Neural progenitor cell (in vitro differentiated cells): Measurements from ENCODE around the gene SLC22A5. TPM values are rescaled to one million over a fixed set of nuclear protein-coding genes. Genes with fewer than 3 reads are reported as not detected.
A peak's percentile ranks its signal among the peaks of the same experiment; 100 is the strongest.

Source experiments
- DNase-seq: peaks from one replicate; pipeline ENCODE4 v3.0.0-alpha.2; 2016; ENCODE audit warnings: low spot score
- H2AFZ ChIP-seq: fragments of 200-600 bp; sonication (generic); replicated peaks from 2 replicates; pipeline ENCODE4 v1.6.1; 2016; ENCODE audit warnings: antibody characterized with exemption
- H3F3A ChIP-seq: fragments of 200-600 bp; sonication (generic); 2 replicates; pipeline ENCODE4 v1.6.1; 2016; ENCODE audit warnings: antibody characterized with exemption, low read depth
- H3K27ac ChIP-seq: fragments of 200-600 bp; sonication (generic); 2 replicates; pipeline ENCODE4 v1.5.1; 2016; ENCODE audit warnings: mild to moderate bottlenecking
- H3K27me3 ChIP-seq: fragments of 200-600 bp; sonication (generic); 2 replicates; pipeline ENCODE4 v1.6.1; 2016; ENCODE audit warnings: mild to moderate bottlenecking, moderate library complexity
- H3K36me3 ChIP-seq: fragments of 200-600 bp; sonication (generic); 2 replicates; pipeline ENCODE4 v1.5.1; 2016
- H3K4me1 ChIP-seq: fragments of 200-600 bp; sonication (generic); 2 replicates; pipeline ENCODE4 v1.6.1; 2016; ENCODE audit warnings: mixed run types
- H3K4me2 ChIP-seq: fragments of 200-600 bp; sonication (generic); 2 replicates; pipeline ENCODE4 v1.6.1; 2016
- H3K4me3 ChIP-seq: fragments of 200-600 bp; sonication (generic); 2 replicates; pipeline ENCODE4 v1.5.1; 2016
- H3K79me2 ChIP-seq: fragments of 200-600 bp; sonication (generic); 2 replicates; pipeline ENCODE4 v1.6.1; 2016; ENCODE audit warnings: low read depth
- H3K9ac ChIP-seq: fragments of 200-600 bp; sonication (generic); 2 replicates; pipeline ENCODE4 v1.6.1; 2016
- H3K9me3 ChIP-seq: fragments of 200-600 bp; sonication (generic); 2 replicates; pipeline ENCODE4 v1.5.1; 2016; ENCODE audit warnings: low read depth
- H4K20me1 ChIP-seq: fragments of 200-600 bp; sonication (generic); 2 replicates; pipeline ENCODE4 v1.6.1; 2016; ENCODE audit warnings: low read depth
- H3K27ac Mint-ChIP-seq: 3 replicates; pipeline ENCODE4 v1.8.0; 2021; ENCODE audit warnings: mixed read lengths
- H3K27me3 Mint-ChIP-seq: 2 replicates; pipeline ENCODE4 v1.8.0; 2022; ENCODE audit warnings: low read depth, mild to moderate bottlenecking, inconsistent platforms, moderate library complexity, mixed read lengths; ENCODE audit not compliant: insufficient read depth
- H3K36me3 Mint-ChIP-seq: 3 replicates; pipeline ENCODE4 v1.8.0; 2021; ENCODE audit warnings: mixed read lengths
- H3K4me1 Mint-ChIP-seq: 3 replicates; pipeline ENCODE4 v1.8.0; 2021; ENCODE audit warnings: mixed read lengths
- H3K4me3 Mint-ChIP-seq: 3 replicates; pipeline ENCODE4 v1.8.0; 2021; ENCODE audit warnings: mild to moderate bottlenecking, moderate library complexity, mixed read lengths
- H3K9me3 Mint-ChIP-seq: 3 replicates; pipeline ENCODE4 v1.8.0; 2020; ENCODE audit warnings: mixed read lengths
- EZH2 ChIP-seq: fragments of 200-600 bp; sonication (generic); IDR thresholded peaks from 2 replicates; pipeline ENCODE4 v1.6.1; 2017; ENCODE audit warnings: antibody characterized with exemption, mild to moderate bottlenecking, moderate library complexity
- EZH2phosphoT487 ChIP-seq: fragments of 200-600 bp; sonication (generic); IDR thresholded peaks from 2 replicates; pipeline ENCODE4 v1.6.1; 2017; ENCODE audit warnings: antibody characterized with exemption
- total RNA-seq: library from RNA; depleted of rRNA; stranded (reverse); fragments of >200 nt; gene quantifications from 2 replicates; pipeline ENCODE4 v1.2.3, GENCODE V29; 2015; ENCODE audit warnings: low replicate concordance
- TF ChIP-seq, protein P1 (sequence below): fragments of 200-600 bp; sonication (generic); IDR thresholded peaks from 2 replicates; pipeline ENCODE4 v1.5.1; 2017; ENCODE audit warnings: antibody characterized with exemption, mild to moderate bottlenecking

Gene SLC22A5
- total RNA-seq, 1 donor from 2014 or later: 3.1 TPM

DNA sequence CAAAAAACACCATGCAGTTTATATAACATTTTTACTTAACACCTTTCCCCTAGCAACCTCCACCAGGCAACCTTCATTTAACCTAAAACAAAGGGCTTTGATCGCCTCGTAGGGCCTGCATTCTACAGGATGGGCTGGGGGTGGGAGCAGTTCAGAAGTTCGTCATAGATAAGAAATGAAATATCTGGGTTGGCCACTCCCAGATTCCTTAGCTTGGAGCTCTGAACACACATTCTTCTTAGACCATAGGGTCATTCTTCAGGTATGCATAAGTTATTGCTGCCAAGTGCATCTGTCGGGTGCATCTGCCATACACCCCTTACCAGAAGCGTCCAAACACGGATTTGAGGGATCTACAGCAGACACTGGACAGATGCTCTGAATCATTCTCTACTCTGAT lies 4.3 kb upstream of the SLC22A5 start:
- Histone ChIP-seq H3K4me1 (peaks cover 8% of the 10 kb centered on the region), H4K20me1 (no peaks in the 10 kb centered on the region), H2AFZ (no peak overlapping the region), H3K27me3 (peaks cover 20% of the 10 kb centered on the region), H3K4me2 (no peak overlapping the region), H3K9ac (no peak overlapping the region), H3F3A (peaks cover 9% of the 10 kb centered on the region), H3K79me2 (no peaks in the 10 kb centered on the region), H3K27ac (no peak overlapping the region), H3K4me3 (no peak overlapping the region), H3K36me3 (no peaks in the 10 kb centered on the region), H3K9me3 (no peaks in the 10 kb centered on the region)
- Mint-ChIP-seq H3K4me3 (no peak overlapping the region), H3K36me3 (peaks cover 3% of the 10 kb centered on the region), H3K27ac (no peak overlapping the region), H3K9me3 (peaks cover 2% of the 10 kb centered on the region), H3K27me3 (no peaks in the 10 kb centered on the region), H3K4me1 (peaks cover 4% of the 10 kb centered on the region)
- TF ChIP-seq EZH2phosphoT487: no peak
- TF ChIP-seq, protein P1, sequence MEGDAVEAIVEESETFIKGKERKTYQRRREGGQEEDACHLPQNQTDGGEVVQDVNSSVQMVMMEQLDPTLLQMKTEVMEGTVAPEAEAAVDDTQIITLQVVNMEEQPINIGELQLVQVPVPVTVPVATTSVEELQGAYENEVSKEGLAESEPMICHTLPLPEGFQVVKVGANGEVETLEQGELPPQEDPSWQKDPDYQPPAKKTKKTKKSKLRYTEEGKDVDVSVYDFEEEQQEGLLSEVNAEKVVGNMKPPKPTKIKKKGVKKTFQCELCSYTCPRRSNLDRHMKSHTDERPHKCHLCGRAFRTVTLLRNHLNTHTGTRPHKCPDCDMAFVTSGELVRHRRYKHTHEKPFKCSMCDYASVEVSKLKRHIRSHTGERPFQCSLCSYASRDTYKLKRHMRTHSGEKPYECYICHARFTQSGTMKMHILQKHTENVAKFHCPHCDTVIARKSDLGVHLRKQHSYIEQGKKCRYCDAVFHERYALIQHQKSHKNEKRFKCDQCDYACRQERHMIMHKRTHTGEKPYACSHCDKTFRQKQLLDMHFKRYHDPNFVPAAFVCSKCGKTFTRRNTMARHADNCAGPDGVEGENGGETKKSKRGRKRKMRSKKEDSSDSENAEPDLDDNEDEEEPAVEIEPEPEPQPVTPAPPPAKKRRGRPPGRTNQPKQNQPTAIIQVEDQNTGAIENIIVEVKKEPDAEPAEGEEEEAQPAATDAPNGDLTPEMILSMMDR: no peak
- no peak for TF ChIP-seq EZH2
- DNase-seq: no peak

DNA sequence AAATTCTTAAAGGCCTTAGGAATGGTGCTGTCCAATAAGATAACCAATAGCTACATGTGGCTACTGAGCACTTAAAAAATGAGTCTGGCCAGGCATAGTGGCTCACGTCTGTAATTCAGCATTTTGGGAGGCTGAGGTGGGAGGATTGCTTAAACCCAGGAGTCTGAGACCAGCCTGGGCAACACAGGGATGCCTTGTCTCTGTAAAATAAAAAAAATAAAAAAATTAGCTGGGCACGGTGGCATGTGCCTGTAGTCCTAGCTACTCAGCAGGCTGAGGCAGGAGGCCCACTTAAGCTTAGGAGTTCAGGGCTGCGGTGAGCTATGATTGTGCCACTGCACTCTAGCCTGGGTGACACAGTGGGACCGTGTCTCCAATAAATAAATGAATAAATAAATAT lies 1.3 kb upstream of the SLC22A5 start:
- Mint-ChIP-seq H3K4me1 (peaks cover 8% of the 10 kb centered on the region), H3K27ac (no peak overlapping the region), H3K27me3 (peaks cover 4% of the 10 kb centered on the region), H3K36me3 (peaks cover 3% of the 10 kb centered on the region), H3K4me3 (no peak overlapping the region), H3K9me3 (no peaks in the 10 kb centered on the region)
- TF ChIP-seq, protein P1: no peak
- no peak for TF ChIP-seq EZH2phosphoT487
- no peak for TF ChIP-seq EZH2
- peaks cover 37% of the 10 kb centered on the region for H3K27me3 ChIP-seq
- no peak for DNase-seq
- H3F3A ChIP-seq: peaks cover 9% of the 10 kb centered on the region
- H3K36me3 ChIP-seq: no peaks in the 10 kb centered on the region
- H3K4me2 ChIP-seq: no peak overlapping the region
- H4K20me1 ChIP-seq: no peaks in the 10 kb centered on the region
- no peak overlapping the region for H3K9ac ChIP-seq
- H3K79me2 ChIP-seq: no peaks in the 10 kb centered on the region
- H3K9me3 ChIP-seq: no peaks in the 10 kb centered on the region
- H3K4me3 ChIP-seq: no peak overlapping the region
- H3K4me1 ChIP-seq: peaks cover 11% of the 10 kb centered on the region
- H2AFZ ChIP-seq: no peak overlapping the region
- H3K27ac ChIP-seq: no peak overlapping the region

DNA sequence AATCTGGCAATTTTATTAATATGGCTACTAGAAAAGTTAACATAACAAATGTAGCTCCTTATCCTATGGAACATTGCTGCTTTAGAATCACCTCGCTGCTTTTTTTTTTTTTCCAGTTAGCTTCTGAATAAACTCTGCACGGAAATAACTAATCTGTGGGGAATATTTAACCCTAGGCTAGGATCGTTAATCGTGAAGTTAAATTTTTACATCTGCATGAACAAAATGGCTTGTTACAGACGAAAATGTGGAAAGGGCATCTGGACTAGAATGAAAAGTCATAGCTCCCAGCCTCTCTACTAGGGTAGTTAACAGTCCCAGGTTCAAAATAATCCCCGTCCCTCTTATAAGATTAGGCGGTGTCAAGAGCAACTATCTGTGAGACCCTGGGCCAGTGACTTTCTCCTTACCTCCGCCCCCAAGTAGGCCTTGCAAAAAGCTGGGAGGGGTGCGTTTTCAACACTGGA lies 470 bp upstream of the SLC22A5 start:
- Histone ChIP-seq H3K27ac (no peak overlapping the region), H2AFZ (peak overlapping the region; percentile 100), H3F3A (peaks cover 9% of the 10 kb centered on the region), H3K9me3 (no peaks in the 10 kb centered on the region), H3K4me2 (peak overlapping the region; percentile 92), H3K4me3 (peak overlapping the region; percentile 64), H3K36me3 (no peaks in the 10 kb centered on the region), H3K27me3 (peaks cover 37% of the 10 kb centered on the region), H3K9ac (no peak overlapping the region), H3K4me1 (peaks cover 11% of the 10 kb centered on the region), H4K20me1 (no peaks in the 10 kb centered on the region), H3K79me2 (no peaks in the 10 kb centered on the region)
- Mint-ChIP-seq H3K9me3 (no peaks in the 10 kb centered on the region), H3K27me3 (peaks cover 4% of the 10 kb centered on the region), H3K36me3 (peaks cover 3% of the 10 kb centered on the region), H3K4me1 (peaks cover 8% of the 10 kb centered on the region), H3K4me3 (peak overlapping the region; percentile 80), H3K27ac (no peak overlapping the region)
- TF ChIP-seq, protein P1: no peak
- no peak for TF ChIP-seq EZH2
- TF ChIP-seq EZH2phosphoT487: no peak
- no peak for DNase-seq
